GM19468 (cell line): Measurements from ENCODE around the gene DHODH.

Experiments
- ATAC-seq: cut with Tn5 transposase; IDR thresholded peaks from one replicate; pipeline ENCODE4 v1.9.1; 2021; ENCODE audit warnings: mild to moderate bottlenecking, moderate library complexity, moderate number of reproducible peaks; ENCODE audit not compliant: unreplicated experiment; ENCODE audit errors: extremely low read depth

DHODH gene

DNA sequence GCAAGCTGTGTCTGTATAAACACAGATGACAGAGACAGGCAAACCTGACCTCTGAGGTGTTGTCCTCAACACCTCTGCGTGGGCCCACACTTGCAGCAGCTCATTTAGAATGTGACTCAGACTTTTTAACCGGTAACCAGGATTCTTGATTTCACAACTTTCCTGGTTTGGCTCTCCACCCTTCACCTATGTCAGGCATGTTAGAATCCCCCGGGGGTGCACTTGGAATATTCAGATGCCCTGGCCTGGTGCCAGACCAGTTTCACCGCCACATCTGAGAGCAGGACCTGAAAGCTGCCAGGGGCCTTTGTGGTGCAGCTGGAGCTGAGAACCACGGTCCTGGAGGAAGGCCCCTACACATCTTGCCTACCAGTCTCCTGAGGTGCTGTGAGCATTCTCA lies 4.8 kb downstream of the DHODH start:
- ATAC-seq = no peak

DNA sequence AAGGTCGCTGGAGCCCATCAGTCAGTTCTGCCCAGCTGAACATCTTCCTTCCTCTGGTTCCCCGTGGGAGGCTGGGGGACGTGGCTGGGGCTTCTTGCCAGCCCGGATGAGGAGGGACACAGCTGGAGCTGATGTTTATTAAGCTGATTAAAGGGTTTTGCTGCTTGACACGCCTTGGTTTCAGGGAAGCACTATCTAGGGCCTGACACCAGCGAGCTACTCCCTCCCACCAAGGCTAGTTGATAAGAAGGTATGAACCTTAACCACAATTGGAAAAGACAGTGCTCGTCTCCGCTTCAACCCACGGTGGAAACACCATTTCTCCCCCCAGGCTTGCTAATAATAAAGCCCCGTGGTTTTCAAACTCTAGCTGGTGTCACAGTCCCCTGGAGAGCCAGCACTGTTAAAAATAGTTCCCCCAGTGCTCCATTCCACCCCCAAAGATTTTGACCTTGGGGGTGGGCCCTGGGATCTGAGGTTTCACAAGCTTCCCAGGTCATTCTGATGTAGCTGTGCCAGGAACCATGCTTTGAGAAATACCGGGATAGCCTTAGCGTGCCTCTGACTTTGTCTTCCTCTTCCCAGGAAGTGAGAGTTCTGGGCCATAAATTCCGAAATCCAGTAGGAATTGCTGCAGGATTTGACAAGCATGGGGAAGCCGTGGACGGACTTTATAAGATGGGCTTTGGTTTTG lies 5.5 kb downstream of the DHODH start:
- ATAC-seq = no peak

DNA sequence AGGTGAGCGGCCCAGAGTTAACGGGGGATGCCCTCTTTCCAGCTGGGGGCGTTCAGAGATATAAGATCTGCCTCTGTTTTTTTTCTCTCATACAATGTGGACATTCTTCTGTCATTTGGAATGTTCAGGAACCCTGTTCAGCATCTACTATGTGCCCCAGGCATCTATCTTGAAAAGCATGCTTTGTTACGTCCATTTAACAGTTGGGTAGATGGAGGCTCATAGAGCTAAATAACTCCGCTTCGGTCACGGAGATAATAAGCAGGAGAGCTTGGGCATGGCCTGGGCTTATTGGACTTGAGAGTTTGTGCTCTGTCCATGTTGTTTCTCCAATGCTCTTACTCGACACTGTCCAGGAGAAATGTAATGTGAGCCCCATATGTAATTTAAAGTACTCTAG lies 6.1 kb downstream of the DHODH start:
- no peak for ATAC-seq

DNA sequence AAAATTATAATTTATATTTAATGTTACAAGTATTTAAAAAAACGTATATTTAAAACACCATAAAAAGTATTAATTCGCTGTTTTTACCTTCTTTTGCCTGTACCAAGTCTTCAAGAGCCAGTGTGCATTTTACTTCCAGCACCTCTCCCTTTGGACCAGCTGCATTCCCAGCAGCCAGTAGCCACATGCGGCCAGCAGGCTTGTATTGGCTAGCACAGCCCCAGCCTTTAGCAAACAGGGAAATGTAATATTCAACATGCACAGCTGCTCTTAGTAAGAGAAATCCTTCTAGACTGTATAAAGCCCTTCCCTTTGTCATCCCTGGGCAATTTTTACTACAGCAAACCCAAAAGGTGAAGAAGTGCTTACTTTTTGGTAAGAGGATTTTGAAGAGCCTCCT lies 6.6 kb downstream of the DHODH start:
- ATAC-seq = no peak

DNA sequence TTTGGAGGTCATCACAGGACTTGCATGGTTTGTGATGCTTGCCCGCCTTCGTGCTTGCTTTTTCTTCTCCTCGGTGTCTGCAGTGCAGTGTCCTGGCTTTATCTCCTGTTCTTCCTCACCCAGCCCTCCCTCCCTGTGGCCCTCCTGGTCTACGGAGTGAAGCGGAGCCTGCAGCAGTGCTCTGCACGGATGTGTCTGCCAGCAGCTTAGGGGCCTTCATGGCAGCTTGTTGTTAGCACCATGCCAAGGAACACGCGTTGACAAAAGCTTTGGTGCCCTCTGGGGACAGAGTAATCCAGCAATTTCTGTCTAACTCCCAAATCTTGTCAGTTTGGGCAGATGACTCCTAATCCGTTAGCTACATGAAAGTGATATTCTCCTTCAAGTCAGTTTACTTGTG lies 9.9 kb downstream of the DHODH start:
- no peak for ATAC-seq

DNA sequence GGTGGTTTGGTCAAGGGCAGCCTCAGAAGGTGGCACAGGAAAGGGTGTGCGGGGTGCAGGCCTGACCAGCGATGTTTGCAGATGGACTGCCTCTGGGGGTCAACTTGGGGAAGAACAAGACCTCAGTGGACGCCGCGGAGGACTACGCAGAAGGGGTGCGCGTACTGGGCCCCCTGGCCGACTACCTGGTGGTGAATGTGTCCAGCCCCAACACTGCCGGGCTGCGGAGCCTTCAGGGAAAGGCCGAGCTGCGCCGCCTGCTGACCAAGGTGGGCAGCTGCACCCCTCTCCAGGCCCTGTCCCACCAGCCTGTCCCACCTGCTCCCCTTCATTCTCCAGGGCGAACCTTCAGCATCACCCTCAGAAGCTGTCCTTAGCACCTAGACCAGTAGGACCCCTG lies 12.5 kb downstream of the DHODH start:
- ATAC-seq = no peak

DNA sequence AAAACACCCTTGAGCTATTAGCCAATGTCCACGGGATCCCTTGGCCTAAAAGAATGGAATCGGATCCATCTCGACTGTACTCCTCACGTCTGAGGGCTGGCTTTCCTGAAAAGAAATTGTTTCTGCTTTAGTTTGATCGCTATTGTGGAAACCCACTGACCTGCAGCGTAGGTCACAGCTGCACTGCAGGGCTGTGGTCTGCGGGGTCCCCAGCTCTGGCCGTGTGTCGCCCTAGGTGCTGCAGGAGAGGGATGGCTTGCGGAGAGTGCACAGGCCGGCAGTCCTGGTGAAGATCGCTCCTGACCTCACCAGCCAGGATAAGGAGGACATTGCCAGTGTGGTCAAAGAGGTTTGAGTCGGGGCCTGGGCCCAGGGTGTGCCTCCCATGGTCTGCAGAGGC lies 13.6 kb downstream of the DHODH start:
- no peak for ATAC-seq

DNA sequence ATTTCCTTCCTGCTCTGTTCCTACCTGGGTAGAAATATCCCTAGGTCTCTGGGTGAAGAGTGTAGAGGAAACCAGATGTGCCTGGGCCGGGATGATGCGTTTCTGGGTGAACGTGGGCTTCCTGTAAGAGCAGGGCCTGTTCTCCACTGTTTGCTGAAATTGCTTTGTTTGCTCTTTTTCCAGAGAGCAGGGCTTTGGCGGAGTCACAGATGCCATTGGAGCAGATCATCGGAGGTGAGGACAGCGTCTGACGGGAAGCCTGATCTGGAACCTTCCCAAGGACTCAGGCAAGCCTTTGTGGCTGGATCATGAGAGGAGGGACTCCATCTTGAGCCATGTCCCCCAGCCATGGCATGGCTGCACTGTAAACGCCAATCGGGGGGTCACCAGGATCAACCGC lies 15.4 kb downstream of the DHODH start:
- no peak for ATAC-seq

DNA sequence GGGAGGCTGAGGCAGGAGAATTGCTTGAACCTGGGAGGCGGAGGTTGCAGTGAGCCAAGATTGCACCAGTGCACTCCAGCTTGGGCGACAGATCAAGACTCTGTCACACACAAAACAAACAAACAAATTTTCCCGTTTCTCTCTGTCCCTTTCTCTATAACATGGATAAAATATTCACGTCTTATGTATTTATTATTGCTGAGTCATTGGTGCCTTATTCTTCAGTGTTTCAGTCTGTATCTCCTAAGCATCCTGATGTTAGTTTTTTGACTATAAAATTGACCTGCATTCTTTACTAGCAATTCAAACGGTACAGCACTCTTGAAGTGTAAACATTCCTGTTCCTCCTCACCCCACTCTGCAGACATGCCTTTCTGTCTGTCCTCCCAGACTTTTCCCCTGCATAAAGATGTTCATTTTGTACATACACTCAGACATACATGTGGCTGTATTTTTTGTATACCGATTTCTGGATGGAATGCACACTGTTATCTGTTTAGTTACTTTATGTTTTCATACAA lies 16.4 kb downstream of the DHODH start:
- no peak for ATAC-seq

DNA sequence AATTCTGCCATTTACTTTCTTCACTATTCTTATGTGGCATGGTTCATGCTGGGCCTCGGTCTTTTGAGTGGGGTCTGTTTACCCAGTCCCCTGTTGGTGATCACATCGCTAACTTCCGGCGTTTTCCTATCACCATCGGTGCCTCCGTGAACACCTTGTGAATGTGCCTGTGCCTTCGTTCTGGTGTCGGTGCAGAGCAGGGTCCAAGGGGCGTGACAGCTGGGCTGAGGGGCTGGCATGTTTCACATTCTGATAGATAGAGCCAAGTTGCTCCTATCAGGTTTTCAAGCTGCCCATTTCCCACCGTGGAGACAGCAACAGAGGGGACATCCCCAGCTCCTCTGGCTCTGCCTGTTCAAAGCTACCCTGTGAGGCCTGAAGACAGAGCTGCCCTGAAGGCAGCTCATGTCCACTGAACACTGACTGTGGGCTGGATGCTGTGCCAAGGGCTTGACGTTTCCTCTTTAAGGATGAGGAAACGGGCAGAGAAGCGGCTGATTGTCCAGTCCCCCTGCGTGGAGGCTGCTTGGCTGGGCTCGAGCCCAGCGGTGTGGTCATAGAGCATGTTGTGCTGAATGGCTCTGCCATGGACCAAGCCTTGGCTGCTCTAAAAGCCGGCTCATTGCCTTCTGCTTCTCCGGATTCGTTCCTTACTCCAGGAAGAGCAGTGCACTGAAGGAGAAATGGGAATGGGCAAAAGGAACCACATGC lies 17.0 kb downstream of the DHODH start:
- ATAC-seq = no peak

DNA sequence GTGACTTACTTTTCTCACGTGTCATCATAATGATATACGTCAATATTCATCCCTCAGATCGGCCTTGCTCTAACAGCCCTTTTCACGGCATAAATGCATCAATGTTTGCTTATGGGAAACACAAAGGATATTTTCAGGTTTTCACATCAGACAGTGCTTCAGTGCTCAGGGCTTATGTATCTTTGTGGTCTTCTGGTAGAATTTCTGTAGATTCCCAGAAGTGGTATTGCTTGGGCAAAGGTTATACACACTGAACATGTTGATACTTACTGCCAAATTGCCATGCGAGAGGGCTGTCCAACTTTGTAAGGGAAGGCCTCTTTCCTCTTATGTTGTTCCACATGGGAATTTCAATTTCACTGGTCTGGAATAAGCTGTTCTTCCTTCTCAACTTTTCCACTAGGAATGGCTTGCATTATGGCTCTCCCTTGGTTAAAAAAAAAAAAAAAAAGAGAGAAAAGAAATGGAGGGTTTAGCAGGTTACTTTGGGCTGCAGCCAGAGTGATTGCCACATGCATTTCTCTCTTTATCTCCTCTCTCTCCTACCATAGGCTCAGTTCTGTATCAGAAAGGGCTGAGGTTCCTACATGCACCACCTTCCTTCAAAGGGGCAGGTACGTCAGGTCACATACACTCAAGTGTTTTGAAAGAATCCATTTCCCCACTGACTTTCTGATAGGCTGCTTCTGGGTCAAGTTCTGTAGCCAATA lies 19.3 kb downstream of the DHODH start:
- no peak for ATAC-seq

DNA sequence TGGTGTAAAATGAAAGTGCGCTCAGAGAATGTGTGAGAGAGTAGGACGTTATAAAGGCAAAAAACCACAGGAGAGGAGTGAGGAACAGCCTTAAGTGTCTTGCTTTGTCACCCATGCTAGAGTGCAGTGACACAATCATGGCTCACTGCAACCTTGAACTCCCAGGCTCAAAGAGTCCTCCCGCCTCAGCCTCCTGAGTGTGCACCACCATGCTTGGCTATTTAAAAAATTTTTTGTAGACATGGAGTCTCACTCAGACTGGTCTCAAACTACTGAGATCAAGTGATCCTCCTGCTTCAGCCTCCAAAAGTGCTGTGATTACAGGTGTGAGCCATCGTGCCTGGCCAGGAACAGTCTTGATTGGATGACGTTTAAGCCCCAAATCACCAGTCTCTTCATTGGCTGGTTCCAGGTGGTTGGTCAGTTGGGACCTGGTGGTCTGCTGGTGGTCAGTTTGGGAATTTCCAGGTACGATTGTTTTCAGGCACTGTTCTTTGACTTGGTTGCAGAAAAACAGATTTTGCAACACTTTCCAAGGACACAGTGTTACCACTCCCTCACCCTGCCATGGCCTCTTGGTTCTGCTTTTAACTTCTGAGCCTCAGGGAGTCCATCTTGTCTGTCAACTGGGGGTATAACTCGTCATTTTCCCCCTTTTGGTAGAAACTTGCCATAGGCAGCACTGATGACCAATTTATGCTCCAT lies 21.2 kb downstream of the DHODH start:
- ATAC-seq = no peak

DNA sequence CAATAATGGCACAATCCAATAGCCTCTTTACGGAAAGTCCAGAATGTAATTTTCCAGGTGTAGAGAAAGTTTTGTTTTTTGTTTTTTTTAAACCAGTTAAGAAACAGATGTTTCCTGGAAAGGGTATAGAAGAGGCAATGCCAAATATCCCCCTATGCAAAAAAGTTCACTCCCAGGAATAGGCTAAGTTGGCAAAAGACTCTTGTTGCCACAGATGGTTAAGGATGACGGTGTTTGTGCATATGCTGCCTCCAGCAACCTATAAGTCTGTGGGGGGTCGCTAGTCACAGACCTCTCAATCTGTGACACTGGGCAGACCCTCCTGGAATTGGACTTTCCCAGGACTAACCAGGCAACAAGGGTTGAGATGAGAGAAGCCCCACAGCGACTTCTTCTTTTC lies 24.9 kb downstream of the DHODH start:
- ATAC-seq = no peak

DNA sequence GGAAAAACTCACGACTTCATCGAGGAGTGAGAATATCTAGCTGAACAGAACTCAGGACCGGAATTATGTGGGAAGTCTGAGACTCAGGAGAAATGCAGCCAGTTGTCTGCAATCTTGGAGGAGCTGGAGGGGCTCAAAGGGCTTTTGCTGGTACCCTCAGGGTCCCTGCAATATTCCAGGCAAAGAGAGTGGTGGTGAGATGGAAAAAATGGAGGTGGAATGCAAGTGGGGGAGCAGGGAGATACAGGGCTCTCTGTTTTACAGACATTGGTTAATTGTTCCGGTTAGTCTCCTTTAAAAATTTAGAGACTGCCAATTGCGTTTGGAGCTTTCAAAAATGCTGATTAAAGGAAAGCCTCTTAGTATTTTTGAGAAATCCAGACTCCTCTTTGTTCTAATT lies 27.6 kb downstream of the DHODH start:
- no peak for ATAC-seq

DNA sequence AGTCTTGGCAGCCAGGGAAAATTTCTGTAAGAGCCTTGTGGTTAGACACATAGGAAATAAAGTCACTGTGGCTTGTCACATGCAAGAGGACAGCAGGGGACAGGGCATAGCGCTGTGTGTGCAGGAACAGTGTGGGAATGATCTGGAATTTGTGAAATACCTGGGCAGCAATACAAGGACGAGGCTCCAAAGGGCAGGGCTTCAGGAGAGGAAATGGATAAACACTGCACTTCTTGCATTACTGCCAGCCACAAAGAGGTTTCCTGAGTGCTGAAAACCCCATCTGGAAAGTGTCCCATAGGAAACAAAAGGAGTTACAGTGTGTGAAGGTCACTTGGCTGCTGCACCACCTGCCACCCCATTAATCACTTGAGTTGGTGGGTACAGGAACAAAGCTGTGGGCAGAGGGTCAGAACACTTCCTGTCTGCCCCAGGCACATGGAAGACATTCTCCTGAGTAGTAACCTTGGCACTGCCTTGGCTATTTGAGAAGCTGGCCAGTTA lies 33.7 kb downstream of the DHODH start:
- ATAC-seq = no peak

DNA sequence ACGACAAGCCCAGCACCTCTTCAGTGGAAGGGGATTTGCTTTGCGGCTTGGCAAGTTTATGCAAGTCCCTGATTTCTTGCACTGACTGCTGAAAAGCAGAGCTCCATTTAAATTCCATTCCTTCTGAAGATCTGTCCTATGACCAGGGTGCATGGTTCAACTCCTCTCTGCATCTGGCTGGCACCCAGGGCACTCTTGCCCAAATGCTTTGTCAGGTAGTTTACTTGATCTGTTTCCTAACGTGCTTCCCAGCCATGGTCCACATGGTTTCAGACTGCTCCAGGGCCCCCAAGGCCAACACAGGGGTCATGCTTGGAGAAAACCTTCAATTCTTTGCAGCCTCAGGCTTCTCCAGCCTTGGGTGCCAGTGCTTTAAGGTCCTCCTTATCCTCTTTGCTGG lies 34.5 kb downstream of the DHODH start:
- ATAC-seq = no peak

DNA sequence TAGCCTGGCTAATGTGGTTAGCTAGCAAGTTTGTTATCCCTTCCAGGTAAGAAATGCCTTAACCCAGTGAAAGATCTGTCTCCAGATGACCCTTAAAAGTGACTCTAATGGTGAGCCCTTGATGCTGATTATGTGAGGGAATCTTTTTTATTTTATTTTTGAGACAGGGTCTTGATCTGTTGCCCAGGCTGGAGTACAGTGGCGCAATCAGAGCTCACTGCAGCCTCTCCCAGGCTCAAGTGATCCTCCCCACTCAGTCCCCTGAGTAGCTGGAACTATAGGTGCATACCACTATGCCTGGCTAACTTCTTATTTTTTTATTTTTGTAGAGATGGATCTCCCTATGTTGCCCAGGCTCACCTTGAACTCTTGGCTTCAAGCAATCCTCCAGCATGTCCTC lies 35.0 kb downstream of the DHODH start:
- ATAC-seq = no peak

DNA sequence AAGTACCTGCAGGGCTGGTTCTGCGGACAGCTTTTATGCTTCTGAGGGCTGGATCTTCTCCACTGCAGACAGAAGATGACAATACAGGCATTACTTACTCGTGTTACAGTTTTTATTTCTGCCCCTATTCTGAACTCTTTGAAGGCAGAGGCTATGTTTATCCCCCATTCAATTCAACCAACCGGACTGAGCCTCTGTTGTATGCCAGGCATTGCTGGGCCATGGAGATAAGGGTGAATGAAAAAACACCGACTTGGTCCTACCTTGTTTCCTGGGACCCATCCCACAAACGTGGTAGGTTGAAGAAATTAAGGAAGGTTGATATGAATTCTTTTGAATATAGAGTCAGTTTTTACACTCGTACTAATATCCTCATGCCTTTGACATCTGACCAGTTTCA lies 35.8 kb downstream of the DHODH start:
- no peak for ATAC-seq

DNA sequence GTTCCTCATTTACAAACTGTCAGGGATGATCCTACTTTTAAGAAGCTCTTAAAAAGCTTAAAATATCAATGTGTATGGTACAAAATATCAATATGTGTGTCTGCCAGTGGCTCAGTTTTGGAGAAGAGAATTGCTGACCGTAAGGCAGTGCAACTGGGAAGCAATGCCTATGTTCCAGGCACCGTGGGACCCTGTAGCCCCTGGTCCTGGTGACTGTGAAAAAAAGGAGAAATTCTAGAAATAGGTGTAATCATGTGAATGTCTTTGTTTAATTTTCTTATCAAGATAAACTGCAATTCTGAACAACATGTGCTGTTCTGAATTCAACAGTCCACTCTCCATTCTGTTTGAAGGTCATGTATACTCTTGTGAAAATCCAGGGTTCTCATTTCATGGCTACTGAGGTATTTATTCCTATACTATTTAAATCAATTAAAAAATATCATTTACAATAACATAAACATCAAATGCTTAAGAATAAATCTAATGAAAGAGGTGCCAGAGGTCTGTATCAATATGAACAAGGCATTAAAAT lies 36.3 kb downstream of the DHODH start:
- ATAC-seq = no peak

DNA sequence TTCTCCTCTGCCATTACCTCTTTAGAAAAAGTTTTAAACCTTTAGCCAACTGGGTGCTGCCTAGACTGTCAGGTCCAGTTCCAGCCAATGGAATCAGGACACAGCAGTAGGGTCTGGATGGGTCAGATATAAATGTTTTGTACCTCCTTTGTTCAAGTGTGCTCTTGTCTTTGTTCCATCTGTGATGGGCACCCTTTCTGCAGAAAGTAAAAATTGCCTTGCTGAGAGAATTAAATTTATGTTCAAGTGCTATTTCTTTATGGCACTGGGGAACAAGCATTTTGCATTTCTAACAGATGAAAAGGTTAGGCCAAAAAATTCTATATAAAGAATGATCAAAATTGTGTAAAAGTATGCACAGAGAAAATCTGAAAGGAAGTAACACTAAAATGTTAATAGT lies 40.6 kb downstream of the DHODH start:
- ATAC-seq = no peak
